Measurements from ENCODE around the gene KRT28.
"Not testable (repeated sequence)": the region's sequence is repeated elsewhere in the genome, so short reads cannot be mapped to it uniquely, and the experiment has no call there.

KRT28 gene

GRCh38 chr17:40779181-40779909, 20.4 kb downstream of the KRT28 start:
- no peak for DNase-seq (ENCODE audit: low spot score)

DNA sequence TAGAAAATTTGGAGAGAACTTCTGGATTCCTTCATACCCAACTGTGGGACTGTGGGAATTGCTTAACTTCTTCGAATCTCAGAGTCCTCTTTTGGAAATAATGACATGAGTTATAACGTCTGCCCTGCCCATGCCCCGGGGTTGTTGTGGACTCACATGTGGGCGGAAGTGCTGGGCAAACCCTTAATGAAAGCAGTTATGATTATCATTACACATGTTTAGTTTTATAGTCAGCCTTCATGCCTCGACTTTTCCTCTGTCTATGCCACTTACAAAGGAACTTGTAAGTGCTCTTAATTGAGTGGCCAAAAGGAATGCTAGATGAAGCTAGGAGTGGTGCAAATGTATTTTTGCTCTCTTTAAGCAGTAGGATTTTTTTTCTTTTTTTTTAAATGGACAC, 21.3 kb downstream of the KRT28 start:
- DNase-seq (ENCODE audit: low spot score) = no peak

- DNase-seq (ENCODE audit: low spot score) = no peak
These were observed 21.8 kb downstream of the KRT28 start for GRCh38 chr17:40777971-40778370.

- DNase-seq (ENCODE audit: low spot score) = no peak
These were observed 22.3 kb downstream of the KRT28 start for GRCh38 chr17:40777459-40777858.

GRCh38 chr17:40775945-40776344, 23.8 kb downstream of the KRT28 start:
- no peak for DNase-seq (ENCODE audit: low spot score)

DNA sequence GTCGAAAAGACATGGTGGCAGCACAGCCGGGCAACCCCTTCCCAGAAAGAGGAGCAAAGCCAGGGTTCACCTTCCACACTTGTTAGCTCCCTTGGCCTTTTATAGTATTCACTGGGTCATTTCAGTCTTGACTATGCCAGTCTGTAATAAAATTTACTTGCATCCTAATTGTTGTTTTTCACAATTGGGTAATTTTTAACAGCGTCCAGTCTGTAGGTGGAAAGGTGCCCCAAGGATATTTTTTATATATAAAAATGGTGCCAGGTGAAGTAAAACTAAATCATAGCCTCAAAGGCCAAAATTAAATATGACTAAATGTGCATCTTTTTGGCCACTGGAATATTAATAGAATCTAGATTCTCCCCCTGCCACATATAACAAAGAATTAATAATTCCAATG, 27.7 kb downstream of the KRT28 start, which contains the start of gene KRT26:
Gene KRT26, minus strand, starts transcription at position 101 of the 400 bp plus-strand sequence. Its CDS starts 88 bp downstream, at position 13.
- no peak for DNase-seq (ENCODE audit: low spot score)

GRCh38 chr17:40765657-40766056, 34.1 kb downstream of the KRT28 start:
- DNase-seq (ENCODE audit: low spot score) = no peak

GRCh38 chr17:40763752-40764151, 36.0 kb downstream of the KRT28 start:
- DNase-seq (ENCODE audit: low spot score) = no peak

GRCh38 chr17:40760105-40761016, 39.4 kb downstream of the KRT28 start:
- no peak for DNase-seq (ENCODE audit: low spot score)

DNA sequence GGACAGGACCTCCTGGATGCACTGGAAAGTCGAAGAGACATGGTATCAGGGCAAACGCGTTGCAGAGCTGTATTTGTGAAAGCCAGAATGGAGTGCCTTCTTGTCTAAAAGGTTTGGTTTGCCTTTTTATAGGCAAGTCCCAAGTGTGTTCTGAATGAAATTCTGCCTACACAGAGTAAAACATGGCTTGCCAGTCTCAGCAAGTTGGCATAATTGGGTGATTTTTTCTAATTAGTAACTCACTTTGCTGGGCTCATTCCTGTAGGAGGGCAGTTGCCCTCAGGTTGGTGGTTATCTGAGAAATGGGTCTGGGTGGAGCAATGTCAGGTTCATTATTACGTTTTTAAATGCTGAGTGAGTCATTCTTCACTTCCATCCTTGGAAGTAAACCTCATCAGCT, 44.5 kb downstream of the KRT28 start, which contains the start of gene KRT25:
Gene KRT25, minus strand, starts transcription at position 101 of the 400 bp plus-strand sequence. Its CDS starts 60 bp downstream, at position 41.
- no peak for DNase-seq (ENCODE audit: low spot score)

- no peak for DNase-seq (ENCODE audit: low spot score)
These were observed 46.0 kb downstream of the KRT28 start for GRCh38 chr17:40753804-40754203.

DNA sequence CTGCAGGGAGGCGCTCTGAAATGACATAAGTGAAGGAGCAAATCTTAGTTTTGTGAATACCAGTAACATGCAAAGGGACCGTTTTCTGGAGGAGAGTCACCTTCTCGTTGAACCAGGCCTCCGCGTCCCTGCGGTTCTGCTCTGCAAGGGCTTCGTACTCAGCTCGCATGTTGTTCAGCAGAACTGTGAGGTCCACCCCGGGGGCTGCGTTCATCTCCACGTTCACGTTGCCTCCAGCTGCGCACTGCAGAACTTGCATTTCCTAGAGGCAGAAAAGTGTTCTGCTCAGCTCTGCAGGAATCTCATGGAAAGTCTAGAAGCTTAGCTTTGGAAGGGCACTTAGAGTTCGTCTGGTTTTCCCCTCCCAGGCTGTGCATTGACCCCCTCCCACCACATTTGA, 48.7 kb downstream of the KRT28 start:
- DNase-seq (ENCODE audit: low spot score) = no peak

- DNase-seq (ENCODE audit: low spot score) = no peak
These were observed 49.4 kb downstream of the KRT28 start for GRCh38 chr17:40750391-40750790.

- not testable (repeated sequence) for DNase-seq (ENCODE audit: low spot score)
These were observed 51.1 kb downstream of the KRT28 start for GRCh38 chr17:40748666-40749065.
